ENCODE measurements around the gene SULT1C3. TPM values are rescaled to one million over a fixed set of nuclear protein-coding genes. Genes with fewer than 3 reads are reported as not detected.

The SULT1C3 gene
- total and polyA plus RNA-seq, 2 donors (not counting 1 experiment from before 2014, with no cell fraction given): not detected

DNA sequence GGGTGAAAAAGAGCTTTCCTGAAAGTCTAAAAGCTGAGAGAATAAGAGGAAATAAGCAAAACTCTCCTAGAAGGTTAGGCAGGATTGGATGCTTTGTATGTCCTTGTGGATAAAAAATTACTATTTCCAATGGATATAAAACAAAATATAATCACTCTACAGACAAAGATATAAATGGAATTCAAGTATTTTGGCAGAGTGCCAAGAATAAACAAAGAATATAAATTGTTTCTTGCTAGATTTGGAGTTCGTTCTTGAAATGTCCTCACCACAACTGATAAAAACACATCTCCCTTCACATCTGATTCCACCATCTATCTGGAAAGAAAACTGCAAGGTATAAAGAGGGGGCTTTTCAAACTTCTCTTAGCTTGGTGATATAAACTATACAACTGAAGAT is 13.3 kb downstream of the SULT1C3 start:
- no CpG with 5 or more reads among the region's 1 CpG for WGBS (ENCODE audit: insufficient coverage)

DNA sequence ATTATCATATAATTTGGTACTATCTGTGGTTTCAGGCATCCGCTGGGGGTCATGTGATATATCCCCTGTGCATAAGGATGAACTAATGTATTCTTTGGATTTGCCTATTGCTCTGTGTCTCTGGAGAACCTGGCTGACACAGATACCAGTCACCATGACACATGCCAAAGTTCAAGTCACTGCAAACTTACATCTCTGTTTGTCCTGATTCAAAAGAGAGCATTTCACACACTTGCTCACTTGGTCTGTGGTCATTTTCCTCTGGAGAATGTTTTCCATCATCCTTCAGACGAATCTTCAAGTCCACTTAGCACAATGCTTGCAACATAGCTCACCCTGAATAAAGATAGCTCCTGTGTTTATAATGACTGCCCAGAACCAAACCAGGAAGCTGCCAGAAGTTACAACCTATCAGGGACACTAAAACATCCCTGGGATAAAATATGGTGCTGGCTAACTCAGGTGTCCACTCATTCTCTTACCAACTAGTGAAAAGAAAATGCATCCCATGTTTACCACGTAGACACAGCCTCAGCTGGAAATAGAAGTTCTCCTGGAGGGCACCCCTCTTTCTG is 18.1 kb downstream of the SULT1C3 start:
- Histone ChIP-seq H3K9ac (ENCODE audit: low read length) (no peak overlapping the region), H3K79me2 (ENCODE audit: control insufficient read depth, insufficient read depth, low read length) (no peaks in the 10 kb centered on the region), H3K36me3 (replicated peaks in 1 of 2; ENCODE audit: control extremely low read depth in 1 of 2, control insufficient read depth in 1 of 2, extremely low read depth in 1 of 2, insufficient read depth in 2 of 2, low read length in 1 of 2) (no peaks in the 10 kb centered on the region), H3K4me2 (replicated peaks; ENCODE audit: low read depth, low read length, poor library complexity, severe bottlenecking) (no peak overlapping the region), H2AFZ (ENCODE audit: insufficient read depth, low read depth, low read length, poor library complexity, severe bottlenecking) (no peak overlapping the region), H3K4me1 (ENCODE audit: control insufficient read depth in 2 of 2, insufficient read depth in 2 of 2, low read length in 2 of 2) (no peaks in the 10 kb centered on the region), H3K4me3 (ENCODE audit: control extremely low read depth in 1 of 5, extremely low read depth in 1 of 5, insufficient read depth in 1 of 5, low read depth in 2 of 5, low read length in 4 of 5) (no peak overlapping the region), H3K27me3 (replicated peaks in 1 of 4; ENCODE audit: control extremely low read depth in 1 of 4, control insufficient read depth in 3 of 4, insufficient read depth in 4 of 4, low read length in 3 of 4) (no peaks in the 10 kb centered on the region), H3K9me3 (ENCODE audit: control extremely low read depth in 1 of 3, control insufficient read depth in 2 of 3, insufficient read depth in 1 of 3, low read length in 2 of 3) (no peaks in the 10 kb centered on the region), H3K27ac (ENCODE audit: low read length in 2 of 2) (no peak overlapping the region), H4K20me1 (ENCODE audit: control insufficient read depth, insufficient read depth, low read length, poor library complexity, severe bottlenecking) (no peaks in the 10 kb centered on the region)
- intact Hi-C loops (cut with micrococcal nuclease): no loop called here
- Mint-ChIP-seq H3K4me3 (no peak overlapping the region), H3K9me3 (ENCODE audit: insufficient read depth) (no peaks in the 10 kb centered on the region), H3K4me1 (no peaks in the 10 kb centered on the region), H3K27ac (no peak overlapping the region), H3K27me3 (peaks cover 3% of the 10 kb centered on the region)
- ChIA-PET CTCF (no interaction called here), POLR2A (no interaction called here)
- TF ChIP-seq, protein P1, sequence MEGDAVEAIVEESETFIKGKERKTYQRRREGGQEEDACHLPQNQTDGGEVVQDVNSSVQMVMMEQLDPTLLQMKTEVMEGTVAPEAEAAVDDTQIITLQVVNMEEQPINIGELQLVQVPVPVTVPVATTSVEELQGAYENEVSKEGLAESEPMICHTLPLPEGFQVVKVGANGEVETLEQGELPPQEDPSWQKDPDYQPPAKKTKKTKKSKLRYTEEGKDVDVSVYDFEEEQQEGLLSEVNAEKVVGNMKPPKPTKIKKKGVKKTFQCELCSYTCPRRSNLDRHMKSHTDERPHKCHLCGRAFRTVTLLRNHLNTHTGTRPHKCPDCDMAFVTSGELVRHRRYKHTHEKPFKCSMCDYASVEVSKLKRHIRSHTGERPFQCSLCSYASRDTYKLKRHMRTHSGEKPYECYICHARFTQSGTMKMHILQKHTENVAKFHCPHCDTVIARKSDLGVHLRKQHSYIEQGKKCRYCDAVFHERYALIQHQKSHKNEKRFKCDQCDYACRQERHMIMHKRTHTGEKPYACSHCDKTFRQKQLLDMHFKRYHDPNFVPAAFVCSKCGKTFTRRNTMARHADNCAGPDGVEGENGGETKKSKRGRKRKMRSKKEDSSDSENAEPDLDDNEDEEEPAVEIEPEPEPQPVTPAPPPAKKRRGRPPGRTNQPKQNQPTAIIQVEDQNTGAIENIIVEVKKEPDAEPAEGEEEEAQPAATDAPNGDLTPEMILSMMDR (IDR thresholded peaks at IDR 0.05): no peak
- TF ChIP-seq EZH2 (IDR thresholded peaks at IDR 0.05; ENCODE audit: borderline replicate concordance, insufficient read depth, low read depth, low read length, poor library complexity, severe bottlenecking): no peak
- DNase-seq (no peak), ATAC-seq (ENCODE audit: low read depth) (no peak)
- no CpG with 5 or more reads among the region's 3 CpGs for WGBS (ENCODE audit: insufficient coverage)

More for the DNA sequence above, 13.3 kb downstream of the SULT1C3 start:
- no peaks in the 10 kb centered on the region for H3K27me3 ChIP-seq (replicated peaks in 1 of 4; ENCODE audit: control extremely low read depth in 1 of 4, control insufficient read depth in 3 of 4, insufficient read depth in 4 of 4, low read length in 3 of 4)
- no peak for TF ChIP-seq EZH2 (IDR thresholded peaks at IDR 0.05; ENCODE audit: borderline replicate concordance, insufficient read depth, low read depth, low read length, poor library complexity, severe bottlenecking)
- TF ChIP-seq, protein P1 (IDR thresholded peaks at IDR 0.05): no peak
- Mint-ChIP-seq H3K4me1 (no peaks in the 10 kb centered on the region), H3K9me3 (ENCODE audit: insufficient read depth) (no peaks in the 10 kb centered on the region), H3K27ac (no peak overlapping the region), H3K4me3 (no peak overlapping the region), H3K27me3 (peaks cover 11% of the 10 kb centered on the region)
- no peaks in the 10 kb centered on the region for H3K36me3 ChIP-seq (replicated peaks in 1 of 2; ENCODE audit: control extremely low read depth in 1 of 2, control insufficient read depth in 1 of 2, extremely low read depth in 1 of 2, insufficient read depth in 2 of 2, low read length in 1 of 2)
- H3K4me2 ChIP-seq (replicated peaks; ENCODE audit: low read depth, low read length, poor library complexity, severe bottlenecking): no peak overlapping the region
- ChIA-PET POLR2A (no interaction called here), CTCF (no interaction called here)
- H3K27ac ChIP-seq (ENCODE audit: low read length in 2 of 2): no peak overlapping the region
- H3K4me3 ChIP-seq (ENCODE audit: control extremely low read depth in 1 of 5, extremely low read depth in 1 of 5, insufficient read depth in 1 of 5, low read depth in 2 of 5, low read length in 4 of 5): no peak overlapping the region
- DNase-seq (no peak), ATAC-seq (ENCODE audit: low read depth) (no peak)
- H4K20me1 ChIP-seq (ENCODE audit: control insufficient read depth, insufficient read depth, low read length, poor library complexity, severe bottlenecking): no peaks in the 10 kb centered on the region
- H2AFZ ChIP-seq (ENCODE audit: insufficient read depth, low read depth, low read length, poor library complexity, severe bottlenecking): no peak overlapping the region
- H3K79me2 ChIP-seq (ENCODE audit: control insufficient read depth, insufficient read depth, low read length): no peaks in the 10 kb centered on the region
- H3K4me1 ChIP-seq (ENCODE audit: control insufficient read depth in 2 of 2, insufficient read depth in 2 of 2, low read length in 2 of 2): no peaks in the 10 kb centered on the region
- no peak overlapping the region for H3K9ac ChIP-seq (ENCODE audit: low read length)
- no peaks in the 10 kb centered on the region for H3K9me3 ChIP-seq (ENCODE audit: control extremely low read depth in 1 of 3, control insufficient read depth in 2 of 3, insufficient read depth in 1 of 3, low read length in 2 of 3)
- intact Hi-C loops (cut with micrococcal nuclease): no loop called here
